RCC 7860 (cell line): ENCODE results near the gene PCID2.
A peak's percentile ranks its signal among the peaks of the same experiment; 100 is the strongest.
"Not testable (repeated sequence)": the region's sequence is repeated elsewhere in the genome, so short reads cannot be mapped to it uniquely, and the experiment has no call there.

Experiments used
- DNase-seq: peaks from one replicate; pipeline ENCODE4 v3.0.0-alpha.2; 2015; ENCODE audit warnings: low spot score
- FAIRE-seq: peaks from 2 replicates; lab custom pipeline; 2012; peaks lifted over from hg19 to GRCh38; lab: Jason Lieb, UNC

PCID2 gene

GRCh38 chr13:113208421-113209335 is at the start of gene PCID2:
Gene PCID2 (minus strand): TSS chr13:113208669. CDS start chr13:113208634, 35 bp downstream.
- FAIRE-seq (no peak), DNase-seq (peak; percentile 57)

- not testable (repeated sequence) for FAIRE-seq, DNase-seq
These were observed 49.4 kb upstream of the PCID2 start for GRCh38 chr13:113257908-113258307.

- FAIRE-seq (no peak), DNase-seq (no peak)
These were observed 44.1 kb upstream of the PCID2 start for GRCh38 chr13:113252516-113253095.

- FAIRE-seq (no peak), DNase-seq (no peak)
These were observed 37.7 kb upstream of the PCID2 start for GRCh38 chr13:113245849-113246796.

GRCh38 chr13:113243847-113244246 is 35.4 kb upstream of the PCID2 start:
- DNase-seq (no peak), FAIRE-seq (no peak)

GRCh38 chr13:113241623-113242022 is 33.2 kb upstream of the PCID2 start:
- not testable (repeated sequence) for FAIRE-seq, DNase-seq

- DNase-seq (no peak), FAIRE-seq (no peak)
These were observed 31.5 kb upstream of the PCID2 start for GRCh38 chr13:113239986-113240385.

GRCh38 chr13:113239357-113239756 is 30.9 kb upstream of the PCID2 start:
- DNase-seq (no peak), FAIRE-seq (no peak)

- FAIRE-seq (peak; percentile 10), DNase-seq (no peak)
These were observed 30.1 kb upstream of the PCID2 start for GRCh38 chr13:113238536-113238935.

GRCh38 chr13:113233101-113233500 is 24.6 kb upstream of the PCID2 start:
- FAIRE-seq (no peak), DNase-seq (no peak)

- DNase-seq: no peak
- no peak for FAIRE-seq
These were observed 23.9 kb upstream of the PCID2 start for GRCh38 chr13:113232208-113233003.

- no peak for DNase-seq
- no peak for FAIRE-seq
These were observed 23.1 kb upstream of the PCID2 start for GRCh38 chr13:113231306-113232207.

- DNase-seq (no peak), FAIRE-seq (no peak)
These were observed 21.3 kb upstream of the PCID2 start for GRCh38 chr13:113229791-113230190.

- FAIRE-seq: no peak
- DNase-seq: no peak
These were observed 20.7 kb upstream of the PCID2 start for GRCh38 chr13:113229161-113229560.

- DNase-seq: no peak
- FAIRE-seq: no peak
These were observed 18.5 kb upstream of the PCID2 start for GRCh38 chr13:113226873-113227450.

- FAIRE-seq (no peak), DNase-seq (no peak)
These were observed 17.0 kb upstream of the PCID2 start for GRCh38 chr13:113225515-113225914.

GRCh38 chr13:113224486-113224885 is 16.0 kb upstream of the PCID2 start:
- no peak for FAIRE-seq
- DNase-seq: no peak

GRCh38 chr13:113223070-113223469 is 14.6 kb upstream of the PCID2 start:
- no peak for FAIRE-seq

GRCh38 chr13:113220877-113221276 is 12.4 kb upstream of the PCID2 start:
- no peak for DNase-seq
- no peak for FAIRE-seq

More at GRCh38 chr13:113223070-113223469, 14.6 kb upstream of the PCID2 start:
- DNase-seq: no peak
